Measurements from ENCODE around the gene SLC2A5.

SLC2A5 gene

DNA sequence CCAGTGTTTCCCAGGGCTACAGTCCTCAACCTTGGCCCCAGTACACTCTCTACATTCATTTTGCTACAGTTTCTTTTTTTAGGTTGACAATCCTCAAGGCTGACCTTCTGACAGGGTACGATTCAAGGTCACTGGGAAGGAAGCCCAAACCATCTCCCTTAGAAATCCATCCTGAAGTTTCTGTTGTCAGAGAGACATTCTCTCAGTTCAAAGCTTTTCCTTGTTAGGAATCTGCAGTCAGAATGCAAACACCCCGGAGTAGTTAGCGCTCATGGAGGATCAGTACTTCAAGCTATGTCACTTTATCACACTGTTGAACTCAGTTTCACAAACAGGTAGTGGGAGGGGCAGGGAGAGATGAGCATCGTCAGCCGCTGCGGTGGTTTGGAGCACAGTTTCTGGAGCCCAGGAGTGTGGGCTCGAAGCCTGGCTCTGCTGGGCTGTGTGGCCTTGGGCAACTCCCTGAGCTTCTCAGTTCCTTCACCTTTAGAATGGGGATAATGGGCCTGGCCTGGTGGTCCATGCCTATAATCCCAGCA, 4.2 kb downstream of the SLC2A5 start:
- in situ Hi-C loops (cut with MboI; ENCODE audit: low sequenced_read_pairs): no loop called here

DNA sequence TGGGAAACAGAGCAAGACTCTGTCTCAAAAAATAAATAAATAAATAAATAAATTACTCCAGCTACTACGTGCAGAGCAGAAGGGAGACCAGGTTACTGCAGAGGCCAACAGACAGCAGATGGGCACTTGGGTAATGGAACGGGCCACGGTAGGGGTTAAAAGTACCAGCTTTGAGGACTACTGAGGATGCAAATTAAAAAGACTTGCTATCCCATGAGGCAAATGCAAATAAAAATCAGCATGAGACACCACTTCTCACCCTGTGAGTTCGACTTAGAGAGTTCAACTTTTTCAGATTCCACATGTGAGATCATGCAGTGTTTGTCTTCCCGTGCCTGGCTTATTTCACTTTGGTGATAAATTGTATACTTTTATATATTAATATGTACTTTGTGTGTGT, 6.6 kb downstream of the SLC2A5 start:
- in situ Hi-C loops (cut with MboI; ENCODE audit: low sequenced_read_pairs): no loop called here

GRCh38 chr1:9062021-9062471, 7.4 kb downstream of the SLC2A5 start:
- in situ Hi-C loops (cut with MboI; ENCODE audit: low sequenced_read_pairs): no loop called here

DNA sequence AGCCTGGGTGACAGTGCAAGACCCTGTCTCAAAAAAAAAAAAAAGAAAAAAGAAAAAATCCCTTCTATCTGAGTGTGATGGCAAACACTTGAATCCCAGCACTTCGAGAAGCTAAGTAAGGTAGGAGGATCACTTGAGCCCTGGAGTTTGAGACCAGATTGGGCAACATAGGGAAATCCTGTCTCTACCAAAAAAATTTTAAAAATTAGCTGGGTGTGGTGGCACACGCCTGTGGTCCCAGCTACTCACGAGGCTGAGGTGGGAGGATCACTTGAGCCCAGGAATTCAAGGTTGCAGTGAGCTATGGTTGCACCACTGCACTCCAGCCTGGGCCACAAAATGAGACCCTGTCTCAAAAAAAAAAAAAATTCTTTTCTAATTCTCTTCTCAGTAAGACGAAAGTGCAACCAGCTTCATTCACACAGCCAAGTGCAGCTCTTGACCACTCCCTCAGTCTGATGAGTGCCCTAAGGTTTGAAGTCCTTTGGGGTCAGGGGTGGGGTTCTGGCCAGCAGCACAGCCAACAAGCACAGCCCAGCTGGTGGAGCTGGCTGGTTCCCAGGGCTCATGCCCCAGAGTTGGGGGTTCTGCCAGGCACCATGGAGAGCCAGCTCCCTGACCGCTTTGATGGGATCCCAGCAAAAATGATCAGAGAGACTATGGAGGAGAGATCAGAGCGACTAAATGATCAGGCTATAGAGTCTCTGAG, 8.0 kb downstream of the SLC2A5 start:
- in situ Hi-C loops (cut with MboI; ENCODE audit: low sequenced_read_pairs): no loop called here

DNA sequence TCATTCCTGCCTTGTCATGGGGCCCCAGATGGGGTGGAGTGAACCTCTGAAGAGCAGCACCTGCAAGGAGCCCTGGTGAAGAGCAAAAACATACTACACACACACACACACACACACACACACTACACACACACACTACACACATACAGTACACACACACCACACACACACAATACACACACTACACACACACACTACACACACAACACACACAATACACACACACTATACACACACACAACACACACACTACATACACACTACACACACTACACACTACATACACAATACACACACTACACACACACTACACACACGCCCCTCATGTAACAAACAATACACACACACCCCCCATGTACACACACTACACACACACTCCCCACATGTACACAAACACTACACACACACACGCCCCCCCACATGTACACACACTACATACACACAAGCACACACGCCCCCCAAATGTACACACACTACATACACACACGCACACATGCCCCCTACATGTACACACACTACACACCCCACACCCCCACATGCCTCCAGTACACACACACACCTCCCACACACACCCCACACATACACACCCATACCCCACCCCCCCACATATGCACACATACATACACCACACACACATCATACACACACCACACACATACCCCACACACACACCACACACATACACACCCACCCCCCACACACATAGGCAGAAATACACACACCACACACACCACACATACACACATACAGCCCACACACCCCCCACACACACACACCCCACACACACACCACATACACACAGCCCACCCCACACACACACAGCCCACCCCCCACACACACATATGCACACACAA, 9.3 kb downstream of the SLC2A5 start:
- in situ Hi-C loops (cut with MboI; ENCODE audit: low sequenced_read_pairs): no loop called here

DNA sequence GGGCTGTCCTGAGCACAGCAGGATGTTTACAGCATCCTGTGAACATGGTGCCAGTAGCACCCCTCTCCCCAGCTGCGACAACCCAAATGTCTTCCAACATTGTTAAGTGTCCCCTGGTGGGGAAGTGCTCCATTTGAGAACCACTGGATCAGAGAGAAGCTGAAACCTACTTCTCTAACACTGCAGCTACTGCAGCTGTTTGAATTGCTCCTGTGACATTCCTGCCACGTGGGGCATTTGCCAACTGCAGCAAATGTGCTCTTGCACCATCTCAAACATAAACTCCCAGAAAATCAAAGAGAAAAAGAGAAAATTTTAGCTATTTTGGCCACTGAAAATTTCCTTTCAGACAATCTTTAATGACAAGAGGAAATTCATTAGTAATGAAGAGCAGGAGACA, 11.0 kb downstream of the SLC2A5 start:
- in situ Hi-C loops (cut with MboI; ENCODE audit: low sequenced_read_pairs): no loop called here

DNA sequence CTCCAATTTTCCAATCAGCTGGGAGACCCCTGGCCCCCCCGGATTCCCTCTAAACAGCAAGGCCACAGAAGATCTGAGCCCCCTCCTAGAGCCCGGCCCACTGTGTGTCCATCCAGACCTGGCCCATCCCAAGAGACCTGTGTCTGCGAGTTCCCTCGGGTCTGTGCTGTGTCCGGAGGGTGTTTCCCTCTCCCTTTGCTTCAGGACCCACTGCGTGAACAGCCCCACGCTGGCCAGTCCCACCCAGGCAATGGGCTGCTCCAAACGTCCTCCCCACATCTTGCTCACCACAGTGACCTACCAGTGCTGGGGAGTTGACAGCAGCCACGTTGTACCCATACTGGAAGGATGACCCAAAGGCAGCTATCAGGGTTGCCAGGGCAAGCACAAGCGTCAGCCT, 11.6 kb downstream of the SLC2A5 start:
- in situ Hi-C loops (cut with MboI; ENCODE audit: low sequenced_read_pairs): no loop called here

- in situ Hi-C loops (cut with MboI; ENCODE audit: low sequenced_read_pairs): no loop called here
Measured at GRCh38 chr1:9052272-9053049, 17.0 kb downstream of the SLC2A5 start.

GRCh38 chr1:9051379-9051778, 18.1 kb downstream of the SLC2A5 start:
- in situ Hi-C loops (cut with MboI; ENCODE audit: low sequenced_read_pairs): no loop called here

- in situ Hi-C loops (cut with MboI; ENCODE audit: low sequenced_read_pairs): no loop called here
Measured at GRCh38 chr1:9050803-9051202, 18.6 kb downstream of the SLC2A5 start.

DNA sequence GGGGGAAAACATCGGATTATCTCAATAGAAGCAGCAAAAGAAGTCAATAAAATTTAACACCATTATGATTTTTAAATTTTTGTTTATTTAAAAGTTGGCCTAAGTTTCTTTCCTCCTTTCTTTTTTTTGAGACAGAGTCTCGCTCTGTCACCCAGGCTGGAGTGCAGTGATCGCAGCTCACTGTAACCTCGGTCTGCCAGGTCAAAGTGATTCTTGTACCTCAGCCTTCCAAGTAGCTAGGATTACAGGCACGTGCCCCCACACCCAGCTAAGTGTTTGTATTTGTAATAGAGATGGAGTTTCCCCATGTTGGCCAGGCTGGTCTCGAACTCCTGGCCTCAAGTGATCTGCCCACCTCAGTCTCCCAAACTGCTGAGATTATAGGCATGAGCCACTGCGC, 20.9 kb downstream of the SLC2A5 start:
- in situ Hi-C loops (cut with MboI; ENCODE audit: low sequenced_read_pairs): no loop called here

GRCh38 chr1:9047019-9047418, 22.4 kb downstream of the SLC2A5 start:
- in situ Hi-C loops (cut with MboI; ENCODE audit: low sequenced_read_pairs): no loop called here

DNA sequence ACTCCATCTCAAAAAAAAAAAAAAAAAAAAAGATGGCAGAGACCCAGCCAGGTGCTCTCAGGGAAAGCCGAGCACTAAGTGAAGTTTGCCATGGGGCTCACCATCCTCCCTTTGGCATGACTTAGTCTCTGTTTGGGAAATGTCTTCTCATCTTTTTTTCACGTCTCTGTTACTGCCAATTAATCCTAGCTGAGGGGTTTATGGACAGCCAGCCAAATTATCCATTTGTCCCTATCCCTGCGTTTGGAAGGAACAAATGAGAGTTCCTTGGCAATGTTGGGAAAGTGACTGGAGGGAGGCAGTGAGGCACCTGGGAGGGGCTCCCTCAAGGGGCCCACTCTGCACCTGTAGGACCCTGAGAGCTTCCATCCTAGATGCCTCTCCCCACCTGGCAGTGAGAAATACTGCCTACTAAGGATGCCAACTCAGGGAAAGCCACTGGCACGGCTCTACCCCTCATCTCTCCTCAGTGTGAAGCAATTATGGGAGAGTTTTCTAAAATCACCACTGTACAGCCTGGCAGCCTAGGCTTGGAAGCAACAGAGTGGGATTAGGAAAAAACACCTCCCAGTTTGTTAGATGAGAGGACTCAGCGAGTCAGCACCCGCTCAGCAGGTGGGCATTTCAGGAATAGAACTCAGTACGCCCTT, 23.4 kb downstream of the SLC2A5 start:
- in situ Hi-C loops (cut with MboI; ENCODE audit: low sequenced_read_pairs): no loop called here

GRCh38 chr1:9044236-9044635, 25.2 kb downstream of the SLC2A5 start:
- in situ Hi-C loops (cut with MboI; ENCODE audit: low sequenced_read_pairs): no loop called here

DNA sequence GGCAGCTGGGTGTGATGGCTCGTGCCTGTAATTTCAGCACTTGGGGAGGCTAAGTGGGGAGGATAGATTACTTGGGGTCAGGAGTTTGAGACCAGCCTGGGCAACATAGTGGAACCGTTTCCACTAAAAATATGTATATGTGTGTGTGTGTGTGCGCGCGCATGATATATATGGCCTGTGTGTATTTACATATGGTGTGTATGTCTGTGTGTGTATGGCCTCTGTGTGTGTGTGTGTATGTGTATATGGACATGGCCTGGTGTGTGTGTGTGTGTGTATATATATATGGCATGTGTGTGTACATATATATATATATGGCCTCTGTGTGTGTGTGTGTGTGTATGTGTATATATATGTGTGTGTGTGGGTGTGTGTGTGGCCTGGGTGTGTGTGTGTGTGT, 27.2 kb downstream of the SLC2A5 start:
- in situ Hi-C loops (cut with MboI; ENCODE audit: low sequenced_read_pairs): no loop called here

DNA sequence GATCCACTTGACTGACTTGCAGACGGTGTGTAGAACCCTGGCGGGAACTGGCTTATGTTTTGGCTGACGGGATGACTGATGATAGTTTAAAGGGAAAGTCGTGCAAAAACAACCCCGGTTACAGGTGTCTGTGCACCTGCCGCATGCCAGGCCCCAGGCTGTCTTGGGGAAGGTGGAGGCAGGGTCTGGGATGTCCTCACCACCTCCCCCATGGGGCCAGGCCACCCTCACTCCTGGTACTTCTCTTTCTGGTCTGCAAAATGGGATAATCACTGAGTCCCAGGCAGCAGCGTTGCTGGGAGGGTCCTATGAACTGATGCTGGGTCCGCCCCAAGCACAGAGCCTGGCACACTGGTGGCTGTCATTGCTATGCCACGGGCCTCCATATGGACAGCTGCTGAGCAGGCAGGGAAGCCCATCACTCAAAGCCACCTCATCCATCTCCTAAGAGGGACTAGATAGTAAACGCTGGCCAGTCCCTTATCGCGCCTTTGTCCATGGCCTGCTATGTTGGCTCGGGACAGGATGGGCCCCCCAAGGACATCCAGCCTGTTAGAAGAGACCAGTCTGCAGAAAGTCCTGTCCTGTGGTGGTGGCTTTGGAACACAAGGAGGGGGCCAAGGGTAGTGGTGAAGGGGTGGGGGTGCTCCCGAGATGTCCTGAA, 28.2 kb downstream of the SLC2A5 start:
- in situ Hi-C loops (cut with MboI; ENCODE audit: low sequenced_read_pairs): no loop called here

DNA sequence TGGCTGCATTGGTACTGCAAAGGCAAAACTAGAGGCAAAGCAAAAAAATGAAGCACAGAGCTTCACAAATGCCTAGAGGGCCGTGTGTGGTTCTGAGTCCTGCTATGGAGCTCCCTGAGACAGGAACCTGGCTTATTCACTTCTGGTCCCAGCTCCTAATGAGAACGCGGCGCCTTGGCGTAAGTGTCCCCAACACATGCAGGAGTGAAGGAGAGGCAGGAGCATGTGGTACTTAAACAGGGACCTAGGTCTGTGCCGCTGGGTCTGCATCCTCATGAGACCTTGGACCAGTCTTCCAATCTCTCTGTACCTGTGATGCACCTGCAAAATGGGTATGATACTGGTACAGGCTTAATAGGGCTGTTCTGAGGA, 28.8 kb downstream of the SLC2A5 start:
- in situ Hi-C loops (cut with MboI; ENCODE audit: low sequenced_read_pairs): no loop called here

DNA sequence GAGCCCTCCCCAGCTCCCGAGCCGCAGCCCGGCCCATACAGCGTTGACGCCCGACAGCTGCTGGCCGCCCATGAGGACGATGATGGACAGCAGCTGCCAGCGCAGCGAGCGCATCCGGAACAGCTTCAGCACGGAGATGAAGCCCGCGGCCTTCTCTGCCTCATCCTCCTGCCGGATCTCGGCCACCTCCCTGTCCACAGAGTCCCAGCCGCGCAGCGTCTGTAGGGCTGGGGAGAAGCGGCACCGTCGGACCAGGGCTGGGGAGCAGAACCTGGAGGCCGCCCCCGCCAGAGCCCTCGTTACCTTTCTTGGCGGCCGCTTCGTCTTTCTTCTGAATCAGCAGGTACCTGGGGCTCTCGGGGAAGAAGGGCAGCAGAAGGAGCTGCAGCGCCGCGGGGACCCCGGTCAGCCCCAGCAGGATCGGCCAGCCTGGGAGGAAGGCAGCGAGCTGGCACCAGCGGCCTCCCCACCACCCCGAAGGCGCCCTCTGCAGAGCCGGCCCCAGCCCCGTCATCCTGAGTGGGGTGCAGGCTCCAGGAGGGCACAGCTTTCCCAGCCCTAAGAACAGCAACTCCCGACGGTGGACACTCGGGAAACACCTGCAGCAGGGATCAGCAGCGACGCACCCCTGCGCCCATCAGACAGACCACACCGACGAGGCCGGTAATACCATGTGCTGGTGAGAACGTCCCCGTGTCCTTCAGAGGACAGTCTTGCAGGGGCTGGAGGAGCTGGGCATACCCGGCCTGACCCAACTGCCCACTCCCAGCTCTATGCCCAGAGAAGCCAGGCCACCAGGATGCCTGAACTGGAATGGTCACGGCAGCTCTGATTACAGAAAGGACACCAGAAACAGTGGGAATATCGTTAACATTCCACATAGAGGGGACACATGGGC, 29.4 kb downstream of the SLC2A5 start:
- in situ Hi-C loops (cut with MboI; ENCODE audit: low sequenced_read_pairs): no loop called here
